Activated CD8-positive, alpha-beta memory T cell treated with anti-CD3 and anti-CD28 coated beads for 4 hours (primary cell): ENCODE measurements around the gene TRAPPC2.
A peak's percentile ranks its signal among the peaks of the same experiment; 100 is the strongest.

ENCODE experiments used
- DNase-seq, 2 donors: peaks; one replicate each; pipeline ENCODE4 v3.0.0-alpha.2; 2020; ENCODE audit warnings: low read depth in 2 of 2

Gene TRAPPC2

GRCh38 chrX:13669246-13669737 lies 65.1 kb downstream of the TRAPPC2 start:
- peak in 1 of 2 donors; percentile 19 for DNase-seq

- DNase-seq = no peak
Observed at GRCh38 chrX:13667919-13668318, 66.5 kb downstream of the TRAPPC2 start.

- no peak for DNase-seq
Observed at GRCh38 chrX:13666836-13667235, 67.6 kb downstream of the TRAPPC2 start.

GRCh38 chrX:13664020-13664419 lies 70.4 kb downstream of the TRAPPC2 start:
- no peak for DNase-seq

- no peak for DNase-seq
Observed at GRCh38 chrX:13662355-13662791, 72.0 kb downstream of the TRAPPC2 start.
